Heart right ventricle (tissue), 16 donors: Measurements from ENCODE around the gene IL11. TPM values are rescaled to one million over a fixed set of nuclear protein-coding genes. Genes with fewer than 3 reads are reported as not detected.

Experiments used
- ATAC-seq, 8 donors: fragments of 200-7000 bp; cut with Tn5 transposase; one replicate each; pipeline ENCODE4 v1.9.1; 2020; ENCODE audit warnings: mild to moderate bottlenecking in 8 of 8, moderate library complexity in 8 of 8, moderate number of reproducible peaks in 1 of 8
- DNase-seq, 2 donors: peaks; one replicate each; pipeline ENCODE4 v3.0.0-alpha.2; 2020
- H3K27ac ChIP-seq, 10 donors: fragments of 200-600 bp; sonication (generic) in 2 of 10; one replicate each; pipeline versions ENCODE4 v1.5.0 to v1.8.0; 2020 to 2022; ENCODE audit warnings: mild to moderate bottlenecking in 3 of 10
- H3K27me3 ChIP-seq, 7 donors: fragments of 200-600 bp; one replicate each; pipeline ENCODE4 v1.8.0; 2021 to 2022; ENCODE audit warnings: mild to moderate bottlenecking in 2 of 7
- H3K36me3 ChIP-seq, 9 donors: fragments of 200-600 bp; sonication (generic) in 1 of 9; one replicate each; pipeline versions ENCODE4 v1.5.0 to v1.8.0; 2020 to 2022; ENCODE audit warnings: mild to moderate bottlenecking in 2 of 9
- H3K4me1 ChIP-seq, 9 donors: fragments of 200-600 bp; sonication (generic) in 1 of 9; one replicate each; pipeline versions ENCODE4 v1.5.0 to v1.8.0; 2020 to 2022; ENCODE audit warnings: mild to moderate bottlenecking in 4 of 9
- H3K4me3 ChIP-seq, 10 donors: fragments of 200-600 bp; sonication (generic) in 2 of 10; one replicate each; pipeline versions ENCODE4 v1.5.0 to v1.8.0; 2020 to 2022; ENCODE audit warnings: mild to moderate bottlenecking in 7 of 10, moderate library complexity in 2 of 10
- H3K9me3 ChIP-seq, 11 donors: fragments of 200-600 bp in 10 of 11; sonication (generic) in 2 of 11; one replicate each; pipeline versions ENCODE4 v1.5.0 to v1.8.0; 2013 to 2022; ENCODE audit warnings: mild to moderate bottlenecking in 2 of 11, control low read depth in 1 of 11, moderate library complexity in 1 of 11
- WGBS, 2 donors: extraction: QIAGEN DNeasy Blood & Tissue Kit; methylation state at CpG; one replicate each; pipeline ENCODE4 v1.1.7; 2013; ENCODE audit warnings: inconsistent platforms in 1 of 2; 5-methylcytosine and 5-hydroxymethylcytosine counted together
- intact Hi-C, 10 donors: fragments of 100-400 bp; cut with DNase I; formaldehyde crosslinking; loops; one replicate each; pipeline versions ENCODE4 v1.11.1 to v1.14.2; 2022
- polyA plus RNA-seq, 2 donors: library from polyadenylated mRNA; stranded (reverse); fragments of 200-250 nt; gene quantifications; one replicate each; pipeline ENCODE4 v1.2.3, GENCODE V29; 2013
- total RNA-seq, 10 donors: library from RNA; stranded (reverse); fragmentation: NEBNext Ultra II Directional in 3 of 10; extraction: Animal tissue kit (Norgen Biotek cat#: 25700) in 3 of 10; gene quantifications; one replicate each; pipeline versions ENCODE4 v1.2.1 to v1.2.4, GENCODE V29; 2021 to 2023
- TF ChIP-seq, protein P1 (sequence below), 9 donors: fragments of 200-600 bp; sonication (generic) in 2 of 9; IDR thresholded peaks; one replicate each; pipeline versions ENCODE4 v1.5.0 to v1.8.0; 2021 to 2022; ENCODE audit warnings: antibody characterized with exemption in 9 of 9, mild to moderate bottlenecking in 5 of 9, moderate library complexity in 1 of 9
- donor health status: Arrhythmogenic right ventricular cardiomyopathy.
- donor health status: ischemic (EF 13 %, LVEDD 7.1; RV severe dilation, severe dysfunction).
- donor health status: healthy with polysubstance abuse.
- donor health status: DM: no; HTN: yes; CAD: no.
- donor health status: DM: no; HTN: no; CAD: no.
- donor health status: ischemic (EF 25% LVEDD 6.9; RV normal size, moderate dysfunction).
- donor health status: ischemic (EF 25% LVEDD 5.7; RV mildly dilated, moderate dysfunction).
- donor health status: healthy.
- donor health status: DM: yes; HTN: yes; CAD: no.
- donor health status: Ischemic cardiomyopathy.
- donor health status: ischemic (EF 35%, LVEDD 5.7; RV mildly dilated, moderate dysfunction).
- donor health status: nonischemic (EF 11% LVEDD 7.7; RV severe dilation, severe dysfunction).
- donor health status: DM: yes; HTN: yes; CAD: no.
- donor health status: PGD.
- donor health status: ischemic (EF 29% LVEDD 5.4; RV normal size, mild dysfunction).
- donor health status: nonischemic (EF 23%, LVEDD 6.1; RV moderate dilation, normal function).

The IL11 gene
- total and polyA plus RNA-seq, 12 donors = 0.30 to 0.37 TPM; not detected in 10

DNA sequence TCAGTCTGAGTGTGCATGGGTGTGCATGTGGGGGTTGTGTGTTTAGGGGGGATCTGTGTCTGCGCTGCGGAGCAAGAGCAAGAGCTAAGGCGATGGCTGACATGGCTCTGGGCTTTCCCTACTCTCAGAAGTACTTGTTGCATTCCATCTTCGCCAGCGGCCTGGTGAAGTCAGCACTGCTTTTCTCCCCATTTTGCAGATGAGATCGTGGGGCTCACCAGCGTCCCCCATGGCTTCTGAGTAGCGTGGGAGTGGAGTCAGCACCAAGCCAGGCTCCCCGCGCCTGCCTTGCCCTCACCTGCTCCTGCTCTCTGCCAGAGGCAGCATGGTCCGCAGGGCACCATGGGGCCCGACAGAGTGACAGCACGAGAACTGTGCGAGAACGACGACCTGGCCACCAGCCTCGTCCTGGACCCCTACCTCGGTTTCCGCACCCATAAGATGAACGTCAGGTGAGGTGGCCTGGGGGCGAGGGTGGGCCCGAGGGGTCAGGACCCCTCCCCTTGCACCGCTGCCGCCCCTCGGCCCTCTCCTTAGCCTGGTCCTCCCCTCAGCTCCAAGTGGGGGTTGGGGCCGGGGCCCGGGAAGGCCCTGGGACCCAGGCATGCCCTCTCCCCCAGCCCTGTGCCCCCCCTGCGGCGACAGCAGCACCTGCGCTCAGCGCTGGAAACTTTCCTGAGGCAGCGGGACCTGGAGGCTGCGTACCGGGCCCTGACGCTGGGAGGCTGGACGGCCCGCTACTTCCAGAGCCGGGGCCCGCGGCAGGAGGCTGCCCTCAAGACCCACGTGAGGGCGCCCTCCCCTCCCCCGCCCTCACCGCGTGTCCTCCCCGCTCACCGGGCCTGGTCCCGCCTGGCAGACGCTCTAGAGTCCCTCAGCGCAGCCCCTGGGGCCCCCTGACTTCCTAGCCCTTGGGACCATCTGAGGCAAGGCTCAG, 28.4 kb downstream of the IL11 start:
- Histone ChIP-seq H3K9me3 (no peaks in the 10 kb centered on the region), H3K4me3 (peak overlapping the region in 5 of 10 donors; percentile 67 to 92 (median 75))
- intact Hi-C loops = loop anchor here in 1 of 10 donors (2.0 kb wide), 1 partner anchor 41 kb away; no protein-coding TSS in a partner anchor

DNA sequence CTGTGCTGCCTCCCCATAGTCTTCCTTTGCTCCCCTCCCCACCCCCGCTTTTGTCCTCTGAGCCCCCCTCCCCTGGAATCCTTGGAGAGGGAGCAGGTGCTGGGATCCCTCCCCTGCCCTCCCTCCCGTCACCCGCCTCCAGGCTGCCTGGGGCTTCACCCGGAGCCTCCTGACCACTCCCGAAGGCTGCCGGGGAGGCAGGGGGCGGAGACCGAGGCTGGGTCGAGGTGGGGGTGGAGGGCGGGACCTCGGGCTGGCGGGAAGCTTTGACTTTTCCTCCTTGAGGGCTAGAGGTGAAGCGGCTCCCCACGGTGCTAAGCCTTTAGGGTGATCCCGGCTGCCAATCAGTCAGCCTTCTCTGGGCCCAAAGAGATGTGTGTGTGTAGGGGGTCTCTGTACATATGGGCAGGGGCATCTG, 29.1 kb downstream of the IL11 start:
- 6 to 12% methylated on average over 15 of the region's 15 CpGs for WGBS, 2 donors
- intact Hi-C loops = loop anchor here in 1 of 10 donors (2.0 kb wide), 1 partner anchor 42 kb away; no protein-coding TSS in a partner anchor
- ATAC-seq (no peak), DNase-seq (peak; percentile 68 to 78)
- peak overlapping the region in 3 of 10 donors; percentile 37 to 93 (median 91) for H3K27ac ChIP-seq
- H3K9me3 ChIP-seq = no peaks in the 10 kb centered on the region
- H3K36me3 ChIP-seq = peaks cover 0 to 29% (median 7%) of the 10 kb centered on the region in 9 donors
- H3K4me1 ChIP-seq = peaks cover 7 to 30% (median 21%) of the 10 kb centered on the region in 9 donors
- TF ChIP-seq, protein P1, sequence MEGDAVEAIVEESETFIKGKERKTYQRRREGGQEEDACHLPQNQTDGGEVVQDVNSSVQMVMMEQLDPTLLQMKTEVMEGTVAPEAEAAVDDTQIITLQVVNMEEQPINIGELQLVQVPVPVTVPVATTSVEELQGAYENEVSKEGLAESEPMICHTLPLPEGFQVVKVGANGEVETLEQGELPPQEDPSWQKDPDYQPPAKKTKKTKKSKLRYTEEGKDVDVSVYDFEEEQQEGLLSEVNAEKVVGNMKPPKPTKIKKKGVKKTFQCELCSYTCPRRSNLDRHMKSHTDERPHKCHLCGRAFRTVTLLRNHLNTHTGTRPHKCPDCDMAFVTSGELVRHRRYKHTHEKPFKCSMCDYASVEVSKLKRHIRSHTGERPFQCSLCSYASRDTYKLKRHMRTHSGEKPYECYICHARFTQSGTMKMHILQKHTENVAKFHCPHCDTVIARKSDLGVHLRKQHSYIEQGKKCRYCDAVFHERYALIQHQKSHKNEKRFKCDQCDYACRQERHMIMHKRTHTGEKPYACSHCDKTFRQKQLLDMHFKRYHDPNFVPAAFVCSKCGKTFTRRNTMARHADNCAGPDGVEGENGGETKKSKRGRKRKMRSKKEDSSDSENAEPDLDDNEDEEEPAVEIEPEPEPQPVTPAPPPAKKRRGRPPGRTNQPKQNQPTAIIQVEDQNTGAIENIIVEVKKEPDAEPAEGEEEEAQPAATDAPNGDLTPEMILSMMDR (IDR thresholded peaks at IDR 0.05) = no peak
- peak overlapping the region in 9 of 10 donors; percentile 67 to 92 (median 73) for H3K4me3 ChIP-seq
- H3K27me3 ChIP-seq = no peaks in the 10 kb centered on the region

More for the DNA sequence above, 28.4 kb downstream of the IL11 start:
- 86 to 89% methylated on average over 48 to 50 of the region's 50 CpGs for WGBS, 2 donors
- no peak overlapping the region for H3K27ac ChIP-seq
- TF ChIP-seq, protein P1 (IDR thresholded peaks at IDR 0.05) = no peak
- no peaks in the 10 kb centered on the region for H3K27me3 ChIP-seq
- H3K36me3 ChIP-seq = peaks cover 0 to 36% (median 13%) of the 10 kb centered on the region in 9 donors
- no peak for ATAC-seq
- DNase-seq = no peak
- peaks cover 7 to 30% (median 21%) of the 10 kb centered on the region in 9 donors for H3K4me1 ChIP-seq

DNA sequence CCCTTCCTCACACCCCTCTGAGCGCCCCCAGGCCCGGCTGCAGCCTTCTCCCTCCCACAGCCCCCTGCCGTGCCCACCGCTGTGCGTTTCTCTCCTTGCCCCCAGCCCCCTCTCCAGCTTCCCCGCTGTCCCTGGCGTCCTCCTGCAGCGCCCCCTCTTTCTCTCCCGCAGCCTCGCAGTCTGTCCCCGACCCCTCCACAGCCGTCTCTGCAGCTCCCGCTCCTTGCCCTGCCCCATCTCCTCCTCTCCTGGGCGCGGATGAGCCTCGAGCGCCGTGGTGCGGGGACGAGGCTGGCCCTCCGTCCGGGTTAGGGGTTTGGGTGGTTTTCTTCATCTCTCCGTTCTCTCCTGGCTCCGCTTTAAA, 29.5 kb downstream of the IL11 start:
- peak overlapping the region in 5 of 10 donors; percentile 90 to 93 (median 93) for H3K27ac ChIP-seq
- intact Hi-C loops = loop anchor here in 1 of 10 donors (2.0 kb wide), 1 partner anchor 42 kb away; no protein-coding TSS in a partner anchor
- 2 to 6% methylated on average over 23 to 24 of the region's 24 CpGs for WGBS, 2 donors

More for the DNA sequence above, 29.5 kb downstream of the IL11 start:
- peaks cover 7 to 28% (median 21%) of the 10 kb centered on the region in 9 donors for H3K4me1 ChIP-seq
- DNase-seq = no peak
- H3K27me3 ChIP-seq = no peaks in the 10 kb centered on the region
- H3K36me3 ChIP-seq = peaks cover 0 to 26% (median 7%) of the 10 kb centered on the region in 9 donors
- H3K9me3 ChIP-seq = no peaks in the 10 kb centered on the region
- TF ChIP-seq, protein P1 (IDR thresholded peaks at IDR 0.05) = no peak
- no peak for ATAC-seq
- H3K4me3 ChIP-seq = peak overlapping the region in 9 of 10 donors; percentile 67 to 92 (median 73)
